Measurements from ENCODE around the gene PIRT.

The PIRT gene

DNA sequence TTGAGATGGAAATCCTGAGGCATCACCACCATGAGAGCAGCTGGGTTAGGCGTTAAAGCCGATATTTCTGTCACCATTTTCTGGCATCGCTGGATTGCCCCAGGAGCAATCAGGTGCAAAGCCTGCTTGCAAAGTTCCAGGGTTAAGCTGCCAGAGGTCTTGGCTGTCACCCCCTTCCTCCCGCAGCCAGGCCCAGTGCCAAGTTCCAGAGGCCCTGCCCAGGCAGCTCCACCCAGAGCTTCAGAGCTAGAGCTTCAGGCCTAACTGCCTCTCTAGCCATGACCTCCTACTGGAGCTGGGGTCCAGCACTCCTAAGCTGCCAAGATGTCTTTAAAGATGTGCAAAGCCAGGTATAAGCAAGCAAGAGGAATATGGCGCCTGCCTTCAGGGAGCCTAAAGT is 25.2 kb downstream of the PIRT start:
- ATAC-seq: no peak
- TF ChIP-seq, protein P1, sequence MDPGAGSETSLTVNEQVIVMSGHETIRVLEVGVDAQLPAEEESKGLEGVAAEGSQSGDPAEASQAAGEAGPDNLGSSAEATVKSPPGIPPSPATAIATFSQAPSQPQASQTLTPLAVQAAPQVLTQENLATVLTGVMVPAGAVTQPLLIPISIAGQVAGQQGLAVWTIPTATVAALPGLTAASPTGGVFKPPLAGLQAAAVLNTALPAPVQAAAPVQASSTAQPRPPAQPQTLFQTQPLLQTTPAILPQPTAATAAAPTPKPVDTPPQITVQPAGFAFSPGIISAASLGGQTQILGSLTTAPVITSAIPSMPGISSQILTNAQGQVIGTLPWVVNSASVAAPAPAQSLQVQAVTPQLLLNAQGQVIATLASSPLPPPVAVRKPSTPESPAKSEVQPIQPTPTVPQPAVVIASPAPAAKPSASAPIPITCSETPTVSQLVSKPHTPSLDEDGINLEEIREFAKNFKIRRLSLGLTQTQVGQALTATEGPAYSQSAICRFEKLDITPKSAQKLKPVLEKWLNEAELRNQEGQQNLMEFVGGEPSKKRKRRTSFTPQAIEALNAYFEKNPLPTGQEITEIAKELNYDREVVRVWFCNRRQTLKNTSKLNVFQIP (CRISPR knock-in tag; IDR thresholded peaks at IDR 0.05; ENCODE audit: borderline replicate concordance, low read depth): no peak
- TF ChIP-seq PPARA (CRISPR knock-in tag; IDR thresholded peaks at IDR 0.05; ENCODE audit: borderline replicate concordance): no peak
- TF ChIP-seq, protein P2, sequence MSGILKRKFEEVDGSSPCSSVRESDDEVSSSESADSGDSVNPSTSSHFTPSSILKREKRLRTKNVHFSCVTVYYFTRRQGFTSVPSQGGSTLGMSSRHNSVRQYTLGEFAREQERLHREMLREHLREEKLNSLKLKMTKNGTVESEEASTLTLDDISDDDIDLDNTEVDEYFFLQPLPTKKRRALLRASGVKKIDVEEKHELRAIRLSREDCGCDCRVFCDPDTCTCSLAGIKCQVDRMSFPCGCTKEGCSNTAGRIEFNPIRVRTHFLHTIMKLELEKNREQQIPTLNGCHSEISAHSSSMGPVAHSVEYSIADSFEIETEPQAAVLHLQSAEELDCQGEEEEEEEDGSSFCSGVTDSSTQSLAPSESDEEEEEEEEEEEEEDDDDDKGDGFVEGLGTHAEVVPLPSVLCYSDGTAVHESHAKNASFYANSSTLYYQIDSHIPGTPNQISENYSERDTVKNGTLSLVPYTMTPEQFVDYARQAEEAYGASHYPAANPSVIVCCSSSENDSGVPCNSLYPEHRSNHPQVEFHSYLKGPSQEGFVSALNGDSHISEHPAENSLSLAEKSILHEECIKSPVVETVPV (CRISPR knock-in tag; IDR thresholded peaks at IDR 0.05): no peak
- TF ChIP-seq, protein P3, sequence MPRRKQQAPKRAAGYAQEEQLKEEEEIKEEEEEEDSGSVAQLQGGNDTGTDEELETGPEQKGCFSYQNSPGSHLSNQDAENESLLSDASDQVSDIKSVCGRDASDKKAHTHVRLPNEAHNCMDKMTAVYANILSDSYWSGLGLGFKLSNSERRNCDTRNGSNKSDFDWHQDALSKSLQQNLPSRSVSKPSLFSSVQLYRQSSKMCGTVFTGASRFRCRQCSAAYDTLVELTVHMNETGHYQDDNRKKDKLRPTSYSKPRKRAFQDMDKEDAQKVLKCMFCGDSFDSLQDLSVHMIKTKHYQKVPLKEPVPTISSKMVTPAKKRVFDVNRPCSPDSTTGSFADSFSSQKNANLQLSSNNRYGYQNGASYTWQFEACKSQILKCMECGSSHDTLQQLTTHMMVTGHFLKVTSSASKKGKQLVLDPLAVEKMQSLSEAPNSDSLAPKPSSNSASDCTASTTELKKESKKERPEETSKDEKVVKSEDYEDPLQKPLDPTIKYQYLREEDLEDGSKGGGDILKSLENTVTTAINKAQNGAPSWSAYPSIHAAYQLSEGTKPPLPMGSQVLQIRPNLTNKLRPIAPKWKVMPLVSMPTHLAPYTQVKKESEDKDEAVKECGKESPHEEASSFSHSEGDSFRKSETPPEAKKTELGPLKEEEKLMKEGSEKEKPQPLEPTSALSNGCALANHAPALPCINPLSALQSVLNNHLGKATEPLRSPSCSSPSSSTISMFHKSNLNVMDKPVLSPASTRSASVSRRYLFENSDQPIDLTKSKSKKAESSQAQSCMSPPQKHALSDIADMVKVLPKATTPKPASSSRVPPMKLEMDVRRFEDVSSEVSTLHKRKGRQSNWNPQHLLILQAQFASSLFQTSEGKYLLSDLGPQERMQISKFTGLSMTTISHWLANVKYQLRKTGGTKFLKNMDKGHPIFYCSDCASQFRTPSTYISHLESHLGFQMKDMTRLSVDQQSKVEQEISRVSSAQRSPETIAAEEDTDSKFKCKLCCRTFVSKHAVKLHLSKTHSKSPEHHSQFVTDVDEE (CRISPR knock-in tag; IDR thresholded peaks at IDR 0.05): no peak
- TF ChIP-seq, protein P4, sequence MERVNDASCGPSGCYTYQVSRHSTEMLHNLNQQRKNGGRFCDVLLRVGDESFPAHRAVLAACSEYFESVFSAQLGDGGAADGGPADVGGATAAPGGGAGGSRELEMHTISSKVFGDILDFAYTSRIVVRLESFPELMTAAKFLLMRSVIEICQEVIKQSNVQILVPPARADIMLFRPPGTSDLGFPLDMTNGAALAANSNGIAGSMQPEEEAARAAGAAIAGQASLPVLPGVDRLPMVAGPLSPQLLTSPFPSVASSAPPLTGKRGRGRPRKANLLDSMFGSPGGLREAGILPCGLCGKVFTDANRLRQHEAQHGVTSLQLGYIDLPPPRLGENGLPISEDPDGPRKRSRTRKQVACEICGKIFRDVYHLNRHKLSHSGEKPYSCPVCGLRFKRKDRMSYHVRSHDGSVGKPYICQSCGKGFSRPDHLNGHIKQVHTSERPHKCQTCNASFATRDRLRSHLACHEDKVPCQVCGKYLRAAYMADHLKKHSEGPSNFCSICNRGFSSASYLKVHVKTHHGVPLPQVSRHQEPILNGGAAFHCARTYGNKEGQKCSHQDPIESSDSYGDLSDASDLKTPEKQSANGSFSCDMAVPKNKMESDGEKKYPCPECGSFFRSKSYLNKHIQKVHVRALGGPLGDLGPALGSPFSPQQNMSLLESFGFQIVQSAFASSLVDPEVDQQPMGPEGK (CRISPR knock-in tag; IDR thresholded peaks at IDR 0.05; ENCODE audit: borderline replicate concordance): no peak
- TF ChIP-seq OSR1 (CRISPR knock-in tag; IDR thresholded peaks at IDR 0.05): no peak
- TF ChIP-seq ZC3H10 (CRISPR knock-in tag; IDR thresholded peaks at IDR 0.05): no peak
- TF ChIP-seq ESRRG (CRISPR knock-in tag; IDR thresholded peaks at IDR 0.05): no peak
- TF ChIP-seq SNAI2 (CRISPR knock-in tag; IDR thresholded peaks at IDR 0.05): no peak
- no peak for TF ChIP-seq ZFP3 (CRISPR knock-in tag; IDR thresholded peaks at IDR 0.05)

DNA sequence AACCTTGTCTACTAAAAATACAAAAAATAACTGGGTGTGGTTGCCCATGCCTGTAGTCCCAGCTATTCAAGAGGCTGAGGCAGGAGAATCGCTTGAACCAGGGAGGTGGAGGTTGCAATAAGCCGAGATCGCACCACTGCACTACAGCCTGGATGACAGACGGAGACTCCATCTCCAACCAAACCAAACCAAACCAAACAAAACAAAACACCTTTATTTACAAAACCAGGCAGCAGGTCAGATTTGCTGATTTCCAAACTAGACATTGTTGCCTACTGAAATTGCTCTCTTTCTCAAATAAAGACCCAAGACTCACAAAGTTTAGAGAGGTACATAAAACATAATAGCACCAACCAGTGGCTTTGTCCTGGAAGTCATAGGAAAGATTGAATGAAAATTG is 28.3 kb downstream of the PIRT start:
- no peak for ATAC-seq
- TF ChIP-seq ESRRG (CRISPR knock-in tag; IDR thresholded peaks at IDR 0.05): no peak
- TF ChIP-seq ZC3H10 (CRISPR knock-in tag; IDR thresholded peaks at IDR 0.05): no peak
- TF ChIP-seq TCF4 (CRISPR knock-in tag; IDR thresholded peaks at IDR 0.05; ENCODE audit: borderline replicate concordance): no peak
- TF ChIP-seq OSR1 (CRISPR knock-in tag; IDR thresholded peaks at IDR 0.05): no peak

DNA sequence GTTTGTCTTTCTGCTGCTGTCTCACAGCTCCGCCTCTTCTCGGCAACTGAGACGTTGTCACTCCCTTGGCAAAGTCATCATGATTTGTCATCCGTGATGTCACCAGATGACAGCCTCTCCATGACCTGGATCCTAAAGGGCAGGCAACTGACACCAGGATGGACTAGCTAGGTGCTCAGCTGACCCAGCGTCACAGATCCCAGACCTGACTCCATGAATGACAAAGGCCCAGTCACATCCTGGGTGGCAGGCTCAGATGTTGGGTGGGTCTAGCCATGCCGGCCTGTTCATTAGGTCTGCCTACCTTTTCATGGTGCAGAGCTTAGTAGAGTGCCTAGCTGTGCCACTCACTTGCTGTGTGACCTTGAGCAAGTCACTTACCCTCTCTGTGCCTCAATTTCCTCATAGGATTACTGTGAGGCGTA is 30.2 kb downstream of the PIRT start:
- no peak for ATAC-seq
- no peak for TF ChIP-seq ZFP30 (CRISPR knock-in tag; IDR thresholded peaks at IDR 0.05)
- TF ChIP-seq ISL1 (CRISPR knock-in tag; IDR thresholded peaks at IDR 0.05): no peak
- no peak for TF ChIP-seq ESRRG (CRISPR knock-in tag; IDR thresholded peaks at IDR 0.05)
- no peak for TF ChIP-seq ZC3H10 (CRISPR knock-in tag; IDR thresholded peaks at IDR 0.05)
- no peak for TF ChIP-seq PPARA (CRISPR knock-in tag; IDR thresholded peaks at IDR 0.05; ENCODE audit: borderline replicate concordance)
- TF ChIP-seq, protein P1 (CRISPR knock-in tag; IDR thresholded peaks at IDR 0.05; ENCODE audit: borderline replicate concordance, low read depth): no peak
- no peak for TF ChIP-seq GLIS3 (CRISPR knock-in tag; IDR thresholded peaks at IDR 0.05)
- no peak for TF ChIP-seq CSDC2 (CRISPR knock-in tag; IDR thresholded peaks at IDR 0.05)
- no peak for TF ChIP-seq SNAI2 (CRISPR knock-in tag; IDR thresholded peaks at IDR 0.05)
- TF ChIP-seq TOX (CRISPR knock-in tag; IDR thresholded peaks at IDR 0.05; ENCODE audit: borderline replicate concordance): no peak
- no peak for TF ChIP-seq OSR1 (CRISPR knock-in tag; IDR thresholded peaks at IDR 0.05)
- no peak for TF ChIP-seq ARNTL (CRISPR knock-in tag; IDR thresholded peaks at IDR 0.05; ENCODE audit: borderline replicate concordance, low read depth)
- no peak for TF ChIP-seq ZNF70 (CRISPR knock-in tag; IDR thresholded peaks at IDR 0.05)
- TF ChIP-seq, protein P2 (CRISPR knock-in tag; IDR thresholded peaks at IDR 0.05): no peak
- no peak for TF ChIP-seq RARB (CRISPR knock-in tag; IDR thresholded peaks at IDR 0.05)
- no peak for TF ChIP-seq BACH2 (CRISPR knock-in tag; IDR thresholded peaks at IDR 0.05; ENCODE audit: borderline replicate concordance)
- TF ChIP-seq, protein P5, sequence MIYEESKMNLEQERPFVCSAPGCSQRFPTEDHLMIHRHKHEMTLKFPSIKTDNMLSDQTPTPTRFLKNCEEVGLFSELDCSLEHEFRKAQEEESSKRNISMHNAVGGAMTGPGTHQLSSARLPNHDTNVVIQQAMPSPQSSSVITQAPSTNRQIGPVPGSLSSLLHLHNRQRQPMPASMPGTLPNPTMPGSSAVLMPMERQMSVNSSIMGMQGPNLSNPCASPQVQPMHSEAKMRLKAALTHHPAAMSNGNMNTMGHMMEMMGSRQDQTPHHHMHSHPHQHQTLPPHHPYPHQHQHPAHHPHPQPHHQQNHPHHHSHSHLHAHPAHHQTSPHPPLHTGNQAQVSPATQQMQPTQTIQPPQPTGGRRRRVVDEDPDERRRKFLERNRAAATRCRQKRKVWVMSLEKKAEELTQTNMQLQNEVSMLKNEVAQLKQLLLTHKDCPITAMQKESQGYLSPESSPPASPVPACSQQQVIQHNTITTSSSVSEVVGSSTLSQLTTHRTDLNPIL (CRISPR knock-in tag; IDR thresholded peaks at IDR 0.05; ENCODE audit: low read depth): no peak
- TF ChIP-seq, protein P3 (CRISPR knock-in tag; IDR thresholded peaks at IDR 0.05): no peak
